NCI-H128 (cell line): ENCODE results near the gene PCTP.

Source experiments
- DNase-seq: peaks from one replicate; lab custom pipeline; 2025; ENCODE audit not compliant: unreplicated experiment; lab: John Stamatoyannopoulos, UW

Gene PCTP

GRCh38 chr17:55727275-55727674, 23.6 kb upstream of the PCTP start:
- no peak for DNase-seq

- DNase-seq, result no peak
These were observed 22.9 kb upstream of the PCTP start for GRCh38 chr17:55727920-55728319.

DNA sequence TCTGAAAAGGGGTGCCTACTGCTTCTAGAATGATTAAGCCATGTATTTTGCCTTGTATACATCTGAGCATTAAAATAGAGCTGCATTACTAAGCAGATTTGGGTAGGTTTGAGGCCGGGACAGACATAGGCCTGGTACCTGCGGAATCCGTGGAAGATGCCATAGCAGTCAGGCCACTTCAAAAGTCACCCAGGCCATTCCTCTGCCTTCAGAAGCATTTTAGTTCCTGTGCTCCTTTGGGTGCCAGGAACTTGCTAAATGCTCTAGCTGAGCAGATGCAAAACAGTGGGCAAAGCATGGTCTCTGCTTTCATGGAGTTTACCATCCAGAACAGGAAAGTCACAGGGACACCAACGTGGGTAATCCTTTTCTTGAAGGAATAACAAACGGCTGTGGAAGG, 22.5 kb upstream of the PCTP start:
- DNase-seq, result no peak

GRCh38 chr17:55728833-55729232, 22.0 kb upstream of the PCTP start:
- no peak for DNase-seq

GRCh38 chr17:55729484-55729883, 21.4 kb upstream of the PCTP start:
- no peak for DNase-seq

DNA sequence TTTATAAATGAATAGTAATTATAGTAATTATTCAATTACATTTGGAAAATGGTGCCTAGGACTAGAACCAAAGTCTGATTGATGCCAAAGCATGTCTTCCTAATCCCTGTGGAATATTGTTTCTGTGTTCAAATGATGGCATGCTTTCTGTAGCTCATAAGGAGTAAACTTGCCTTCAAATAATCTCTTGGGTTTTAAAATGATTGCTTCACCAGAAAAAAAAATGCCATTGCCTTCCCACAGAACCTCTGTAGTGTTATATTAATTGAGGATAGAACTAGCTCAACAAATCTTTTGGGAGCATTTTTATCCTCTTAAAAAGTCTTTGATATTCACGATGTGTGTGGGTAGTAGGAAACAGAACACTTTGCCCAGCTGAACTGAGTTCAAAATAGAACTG, 20.5 kb upstream of the PCTP start:
- no peak for DNase-seq

- no peak for DNase-seq
These were observed 20.0 kb upstream of the PCTP start for GRCh38 chr17:55730808-55731207.

GRCh38 chr17:55731586-55732250, 19.1 kb upstream of the PCTP start:
- no peak for DNase-seq

- no peak for DNase-seq
These were observed 16.6 kb upstream of the PCTP start for GRCh38 chr17:55734128-55734781.

DNA sequence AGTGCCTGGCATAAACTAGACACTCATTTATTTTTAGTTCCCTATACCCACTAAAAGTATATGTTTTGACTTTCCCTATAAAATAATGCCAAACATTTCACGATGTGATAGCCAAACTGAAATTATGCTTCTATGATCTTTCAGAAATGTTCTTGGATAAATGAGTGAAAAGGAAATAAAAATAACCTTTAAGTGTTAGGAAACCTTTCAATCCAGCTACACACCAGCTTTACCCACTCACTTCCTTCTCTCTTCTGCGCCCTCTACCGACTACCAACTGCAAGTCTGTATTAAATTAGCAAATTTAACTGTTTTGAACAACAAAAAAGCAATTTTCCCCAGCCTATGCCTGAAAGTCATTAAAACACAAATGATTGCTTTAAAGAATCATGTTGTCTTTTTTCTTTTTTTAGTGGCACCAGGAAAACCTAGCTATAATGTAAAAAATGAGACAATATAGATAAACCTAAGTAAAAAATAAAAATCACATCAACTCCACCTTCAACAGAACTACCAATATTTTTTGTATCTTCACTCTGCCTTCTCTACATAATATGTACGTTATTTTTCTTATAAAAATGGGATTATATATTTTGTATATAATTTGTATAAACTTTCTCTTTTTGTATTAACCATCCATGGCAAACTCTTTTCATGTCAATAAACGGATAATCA, 15.0 kb upstream of the PCTP start:
- no peak for DNase-seq

DNA sequence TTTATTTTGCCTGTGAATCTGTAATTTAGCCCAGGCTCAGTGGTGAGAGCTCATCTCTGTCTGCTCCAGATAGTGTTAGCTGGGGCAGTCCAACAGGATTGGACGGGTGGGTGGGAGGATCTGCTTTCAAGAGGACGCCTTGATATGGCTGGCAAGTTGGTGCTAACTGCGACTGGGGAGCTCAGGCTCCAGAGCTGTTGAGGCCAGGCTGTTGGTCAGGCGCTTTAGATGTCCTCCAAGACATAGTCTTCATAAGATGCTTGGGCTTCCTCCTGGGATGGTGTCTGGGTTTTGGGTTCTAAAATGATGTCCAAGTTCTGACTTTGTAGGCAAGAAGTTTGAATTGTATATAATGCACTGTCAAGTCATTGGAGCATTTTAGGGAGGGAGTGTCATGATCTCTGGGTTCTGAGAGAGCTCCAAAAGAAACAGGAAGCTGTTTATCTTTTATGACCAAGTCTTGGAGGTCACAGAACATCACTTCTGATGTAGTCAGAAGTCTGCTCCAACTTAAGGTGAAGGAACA, 12.8 kb upstream of the PCTP start:
- no peak for DNase-seq

- DNase-seq, result no peak
These were observed 10.1 kb upstream of the PCTP start for GRCh38 chr17:55740511-55741355.

DNA sequence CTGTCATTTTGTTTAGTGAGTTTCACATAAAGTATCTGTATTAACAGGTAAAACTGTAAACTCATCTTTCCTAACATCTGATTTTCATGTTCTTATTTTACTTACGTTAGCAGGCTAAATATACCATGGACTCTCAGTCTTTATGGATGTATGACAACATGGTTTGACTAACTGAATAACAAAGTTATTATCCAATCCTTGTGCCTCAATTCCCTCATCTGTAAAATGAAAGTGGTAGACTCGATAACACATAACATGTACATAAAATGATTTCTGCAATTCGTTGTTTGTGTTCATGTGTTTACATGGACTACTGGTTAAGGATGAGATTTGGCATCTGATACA, 9.5 kb upstream of the PCTP start:
- no peak for DNase-seq

DNA sequence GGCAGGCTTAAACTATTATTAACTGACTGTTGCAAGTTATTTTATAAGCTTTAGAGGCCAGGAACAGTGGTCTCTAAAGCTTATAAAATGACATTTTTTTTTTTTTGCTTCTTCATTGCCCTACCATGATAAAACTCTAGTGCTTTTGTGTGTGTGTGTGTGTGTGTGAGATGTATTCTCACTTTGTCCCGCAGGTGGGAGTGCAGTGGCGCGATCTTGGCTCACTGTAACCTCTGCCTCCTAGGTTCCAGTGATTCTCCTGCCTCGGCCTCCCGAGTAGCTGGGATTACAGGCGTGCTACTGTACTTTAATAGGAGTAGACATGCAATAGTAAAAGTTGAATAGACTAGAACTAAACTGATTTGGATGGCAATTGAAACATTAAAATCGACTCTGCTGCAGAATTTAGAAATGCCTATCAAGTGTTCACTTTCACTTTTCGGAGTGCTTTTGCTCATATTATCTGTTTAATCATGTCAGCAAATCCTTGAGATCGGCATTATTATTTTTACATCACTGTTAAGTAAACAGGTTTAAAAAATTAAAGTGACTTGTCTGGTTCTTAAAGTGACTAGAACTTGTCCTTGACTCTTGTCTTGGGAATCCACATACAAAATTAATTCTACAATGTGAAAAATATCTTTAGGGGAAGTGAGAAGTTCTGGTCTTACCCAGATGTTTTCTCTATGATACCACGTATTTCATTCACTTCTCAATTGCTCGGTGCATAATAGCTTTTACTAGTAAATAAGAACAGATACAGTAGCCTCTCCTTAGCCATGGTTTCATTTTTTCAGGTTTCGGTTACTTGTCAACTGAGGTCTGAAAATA, 8.4 kb upstream of the PCTP start:
- DNase-seq, result no peak

DNA sequence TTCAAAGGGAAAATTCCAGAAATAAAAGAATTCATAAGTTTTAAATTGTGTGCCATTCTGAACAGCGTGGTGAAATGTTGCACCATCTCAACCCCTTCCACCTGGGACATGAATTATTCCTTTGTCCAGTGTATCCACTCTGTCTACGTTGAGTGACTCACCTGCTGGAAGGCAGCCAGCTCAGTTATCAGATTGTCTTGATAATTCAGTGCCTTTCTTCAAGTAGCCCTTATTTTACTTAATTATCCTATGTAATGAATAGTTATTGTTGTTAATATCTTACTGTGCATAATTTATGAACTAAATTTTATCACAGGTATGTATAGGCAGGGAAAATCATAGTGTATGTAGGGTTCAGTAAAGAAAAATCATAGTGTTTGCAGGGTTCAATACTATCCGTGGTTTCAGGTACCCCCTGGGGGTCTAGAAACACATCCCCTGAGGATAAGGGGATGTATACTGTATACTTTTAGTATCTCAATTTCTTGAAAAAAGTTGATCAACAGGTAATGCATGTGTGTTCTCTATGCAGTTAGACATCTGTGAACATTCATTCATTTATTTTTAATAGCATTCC, 7.7 kb upstream of the PCTP start:
- no peak for DNase-seq

GRCh38 chr17:55745258-55745657, 5.6 kb upstream of the PCTP start:
- no peak for DNase-seq

DNA sequence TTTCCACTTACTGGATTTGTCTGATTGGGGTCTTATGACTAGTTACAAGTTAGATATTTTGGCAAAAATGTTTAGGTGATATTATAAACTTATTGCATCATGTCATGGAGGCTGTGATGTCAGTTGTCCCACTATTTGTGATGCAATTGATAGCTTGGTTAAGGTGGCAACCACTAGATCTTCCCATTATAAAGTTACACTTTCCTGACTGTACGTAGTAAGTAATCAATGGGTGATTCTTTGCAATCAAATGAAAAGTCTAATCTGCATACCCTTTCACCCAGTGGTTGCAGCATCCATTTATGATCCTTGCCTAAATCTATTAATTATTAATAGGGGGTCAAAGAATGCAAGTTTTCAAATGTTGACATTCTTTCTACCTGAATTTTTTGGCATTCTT, 4.4 kb upstream of the PCTP start:
- no peak for DNase-seq

DNA sequence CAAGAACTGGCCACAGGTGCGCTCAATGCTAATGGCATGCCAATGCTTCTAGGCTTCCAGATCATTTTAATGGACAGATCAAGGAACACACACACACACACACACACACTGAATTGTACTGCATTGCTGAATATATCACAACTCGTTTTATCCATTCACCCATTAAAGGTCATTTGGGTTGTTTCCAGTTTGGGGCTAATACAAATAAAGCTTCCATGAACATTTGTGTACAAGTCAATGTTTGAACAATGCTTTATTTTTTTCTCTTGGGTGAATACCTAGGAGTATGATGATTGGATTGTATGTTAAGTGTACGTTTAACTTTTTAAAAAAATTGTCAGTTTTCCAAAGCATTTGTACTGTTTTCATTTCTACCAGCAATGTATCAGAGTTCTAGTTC, 3.6 kb upstream of the PCTP start:
- no peak for DNase-seq

- no peak for DNase-seq
These were observed 2.0 kb upstream of the PCTP start for GRCh38 chr17:55748841-55749240.

DNA sequence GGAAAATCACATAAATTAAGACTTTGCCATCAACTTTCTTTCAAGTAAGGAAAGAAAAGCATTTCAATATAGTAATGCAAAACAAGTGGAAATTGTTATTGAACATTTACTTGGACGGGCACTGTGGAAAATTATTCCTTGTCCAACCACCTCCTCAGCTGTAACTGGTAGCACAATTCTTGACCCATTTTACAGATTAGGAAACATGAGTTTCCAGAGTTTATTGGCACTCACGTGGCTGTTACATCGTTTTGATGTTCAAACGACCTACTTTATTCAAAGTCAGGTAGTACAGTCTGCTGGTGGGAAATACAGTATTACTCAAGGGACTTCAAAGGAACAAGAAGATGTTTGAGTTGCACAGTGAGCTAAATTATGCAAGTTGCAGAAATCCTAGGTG, 866 bp upstream of the PCTP start:
- no peak for DNase-seq
